GM19023 (cell line): Measurements from ENCODE around the gene N4BP2L1.

Experiments used
- ATAC-seq: cut with Tn5 transposase; IDR thresholded peaks from one replicate; pipeline ENCODE4 v1.9.1; 2021; ENCODE audit warnings: mild to moderate bottlenecking, moderate library complexity; ENCODE audit not compliant: unreplicated experiment

Gene N4BP2L1

DNA sequence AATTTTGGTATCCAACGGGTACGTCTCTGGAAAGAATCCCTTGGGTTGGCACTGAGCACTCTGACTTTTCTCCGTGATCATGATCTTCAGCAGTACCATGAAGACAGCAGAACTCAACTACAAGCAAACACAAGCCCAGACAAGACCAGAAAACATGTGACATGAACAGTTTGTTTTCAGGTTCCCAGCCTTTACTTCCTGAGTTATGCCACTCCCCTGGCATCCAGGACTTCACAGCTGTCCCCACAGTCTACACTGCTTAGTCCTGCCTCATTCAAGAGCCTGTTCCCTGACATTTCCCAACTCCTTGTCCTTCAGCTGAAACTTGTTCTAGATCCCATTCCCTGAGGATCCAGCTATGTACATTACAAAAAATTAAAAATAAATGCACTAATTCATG is 4.9 kb upstream of the N4BP2L1 start:
- no peak for ATAC-seq

DNA sequence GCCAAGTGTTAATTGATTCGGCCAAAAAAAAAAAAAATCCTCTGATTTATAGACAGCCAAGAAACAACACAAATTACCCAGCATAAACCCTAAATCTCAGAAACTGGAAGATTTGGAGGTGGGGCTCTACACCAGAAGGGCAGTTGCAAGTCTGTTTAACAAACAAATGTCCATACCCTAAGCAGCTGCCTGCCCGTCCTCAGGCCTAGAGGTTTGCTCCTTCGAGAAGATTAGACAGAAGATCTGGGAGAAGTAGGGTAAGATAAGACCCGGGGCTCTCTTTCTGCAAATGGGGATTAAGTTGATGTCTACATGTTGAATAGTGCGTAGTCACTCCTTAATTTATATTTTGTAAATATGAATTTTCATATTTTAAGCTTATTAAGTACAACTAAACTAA is 3.4 kb upstream of the N4BP2L1 start:
- ATAC-seq, result no peak

DNA sequence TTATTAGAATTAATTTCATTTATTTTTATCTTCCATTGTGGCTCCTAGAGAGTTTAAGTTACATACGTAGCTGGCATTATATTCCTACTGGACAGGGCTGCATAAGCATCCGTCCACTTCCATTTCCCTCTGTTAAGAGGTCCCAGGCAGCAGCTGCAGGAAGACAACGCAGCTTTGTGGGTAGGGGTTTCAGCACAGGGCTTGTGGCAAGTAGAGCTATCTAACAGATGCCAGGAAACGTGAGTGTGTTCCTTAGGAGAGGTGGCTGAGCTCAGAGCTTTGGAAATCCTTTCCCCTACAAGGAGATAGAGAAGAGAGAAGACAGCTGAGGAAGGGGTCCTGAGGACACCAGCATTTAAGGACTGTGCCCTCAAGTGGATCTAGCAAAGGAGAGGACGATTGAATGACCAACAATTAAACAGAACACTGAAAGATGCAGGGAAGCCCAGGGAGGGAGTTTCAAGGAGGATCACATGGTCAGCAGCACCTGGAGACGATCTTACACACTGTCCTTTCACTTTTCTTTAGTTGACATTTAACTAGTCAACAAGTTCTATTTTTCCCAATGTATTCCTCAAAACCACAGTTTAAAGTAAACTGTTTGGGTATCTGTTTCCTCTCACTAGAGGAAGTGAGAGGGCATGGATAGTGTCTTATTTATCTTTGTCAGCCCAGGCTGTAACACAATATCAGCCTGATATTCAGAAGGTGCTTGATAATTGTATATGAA is 2.3 kb upstream of the N4BP2L1 start:
- no peak for ATAC-seq

DNA sequence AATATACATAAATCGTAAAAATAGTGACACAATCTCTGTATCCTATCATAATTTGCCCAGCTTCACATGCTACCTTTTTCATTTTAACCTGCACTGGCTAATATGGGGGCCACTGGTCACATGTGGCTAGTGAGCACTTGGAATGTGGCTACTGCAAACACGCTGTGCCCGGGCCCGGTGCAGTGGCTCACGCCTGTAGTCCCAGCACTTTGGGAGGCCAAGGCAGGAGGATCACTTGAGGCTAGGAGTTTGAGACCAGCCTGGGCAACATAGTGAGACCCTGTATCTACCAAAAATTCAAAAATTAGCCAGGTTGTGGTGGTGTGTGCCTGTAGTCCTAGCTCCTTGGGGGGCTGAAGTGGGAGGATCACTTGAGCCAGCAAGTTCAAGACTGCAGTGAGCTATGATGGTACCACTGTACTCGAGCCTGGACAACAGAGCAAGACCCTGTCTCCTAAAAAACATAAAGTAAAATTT is 1.5 kb upstream of the N4BP2L1 start:
- ATAC-seq, result no peak

DNA sequence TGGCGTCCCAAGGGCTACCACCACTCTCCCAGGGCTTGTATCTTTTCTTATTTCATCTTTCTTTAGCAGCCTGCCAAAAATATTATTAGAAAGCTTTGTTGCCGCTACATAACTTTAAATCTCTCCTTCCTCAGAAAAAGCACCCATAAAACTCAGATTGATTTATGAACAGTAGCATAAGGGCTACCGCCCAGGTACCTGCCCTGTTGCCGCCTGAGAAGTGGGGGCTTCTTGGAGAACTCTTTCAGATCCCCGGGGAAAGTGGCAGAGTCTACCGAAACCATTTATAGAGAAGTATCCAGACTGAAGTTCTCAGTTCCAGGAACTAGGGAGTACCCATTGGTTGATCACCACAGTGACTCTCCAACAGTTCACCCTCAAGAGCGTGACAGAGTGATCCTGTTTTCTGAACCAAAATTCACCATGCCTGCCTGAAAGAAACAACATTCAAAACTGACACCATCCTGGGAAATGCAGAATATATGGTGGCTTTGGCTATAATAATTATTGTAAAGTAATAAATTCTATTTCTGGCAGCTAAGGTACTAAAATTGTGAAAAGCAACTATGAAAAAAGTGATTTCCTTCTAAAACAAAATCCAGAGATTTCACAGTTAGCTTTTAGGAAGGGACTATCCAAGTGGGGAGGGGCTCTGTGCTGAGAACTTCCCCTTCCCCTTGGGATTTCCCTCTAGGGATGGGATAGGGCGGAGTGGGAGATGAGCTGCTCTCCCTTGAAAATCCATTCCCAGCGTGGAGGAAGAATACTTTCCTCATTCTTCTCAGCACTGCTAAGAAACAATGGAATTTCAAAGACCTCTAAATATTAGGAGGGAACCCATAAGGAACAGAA is 877 bp upstream of the N4BP2L1 start:
- ATAC-seq, result no peak

DNA sequence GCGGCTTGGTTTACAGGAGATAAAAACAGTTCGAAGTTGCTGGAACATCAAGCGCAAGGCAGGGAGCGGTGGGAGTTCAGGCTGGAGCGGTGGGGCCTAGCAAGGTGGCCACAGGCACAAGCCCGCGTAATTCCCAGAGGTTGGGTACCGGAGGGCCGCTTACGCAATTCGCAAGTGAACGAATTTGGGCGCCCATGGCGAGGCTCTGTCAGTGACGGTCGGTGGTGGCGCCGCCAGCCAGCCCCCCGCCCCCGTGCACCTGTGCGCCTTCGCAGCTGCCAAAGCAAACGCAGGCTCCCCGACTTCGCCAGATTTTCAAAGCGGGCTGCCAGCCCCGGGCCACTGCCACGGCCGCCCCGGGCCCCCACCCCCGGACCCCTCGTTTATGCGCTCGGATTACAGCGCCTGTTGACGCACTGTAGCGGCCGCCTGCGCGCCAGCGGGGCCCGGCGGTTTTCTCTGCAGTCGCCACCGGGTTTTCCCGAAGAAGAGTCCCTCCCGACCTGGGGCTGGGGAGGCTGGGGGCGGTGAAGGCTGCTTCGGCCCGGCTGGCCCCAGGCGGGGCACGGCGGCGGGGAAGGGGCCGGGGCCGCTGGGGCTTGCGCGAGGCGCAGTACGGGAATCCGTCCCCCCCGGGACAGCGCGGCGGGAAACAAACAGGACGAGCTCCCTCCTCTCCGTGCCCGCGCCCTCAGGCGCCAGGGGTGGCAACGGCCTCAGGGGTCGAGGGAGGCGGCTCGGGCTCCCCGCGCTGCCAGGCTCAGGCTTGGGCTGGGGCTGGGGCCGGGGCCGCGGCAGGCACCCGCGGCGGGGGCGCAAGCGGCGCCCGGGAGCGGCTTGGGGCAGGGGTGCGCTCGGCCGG is 709 bp downstream of the N4BP2L1 start:
- peak; percentile 17 for ATAC-seq

DNA sequence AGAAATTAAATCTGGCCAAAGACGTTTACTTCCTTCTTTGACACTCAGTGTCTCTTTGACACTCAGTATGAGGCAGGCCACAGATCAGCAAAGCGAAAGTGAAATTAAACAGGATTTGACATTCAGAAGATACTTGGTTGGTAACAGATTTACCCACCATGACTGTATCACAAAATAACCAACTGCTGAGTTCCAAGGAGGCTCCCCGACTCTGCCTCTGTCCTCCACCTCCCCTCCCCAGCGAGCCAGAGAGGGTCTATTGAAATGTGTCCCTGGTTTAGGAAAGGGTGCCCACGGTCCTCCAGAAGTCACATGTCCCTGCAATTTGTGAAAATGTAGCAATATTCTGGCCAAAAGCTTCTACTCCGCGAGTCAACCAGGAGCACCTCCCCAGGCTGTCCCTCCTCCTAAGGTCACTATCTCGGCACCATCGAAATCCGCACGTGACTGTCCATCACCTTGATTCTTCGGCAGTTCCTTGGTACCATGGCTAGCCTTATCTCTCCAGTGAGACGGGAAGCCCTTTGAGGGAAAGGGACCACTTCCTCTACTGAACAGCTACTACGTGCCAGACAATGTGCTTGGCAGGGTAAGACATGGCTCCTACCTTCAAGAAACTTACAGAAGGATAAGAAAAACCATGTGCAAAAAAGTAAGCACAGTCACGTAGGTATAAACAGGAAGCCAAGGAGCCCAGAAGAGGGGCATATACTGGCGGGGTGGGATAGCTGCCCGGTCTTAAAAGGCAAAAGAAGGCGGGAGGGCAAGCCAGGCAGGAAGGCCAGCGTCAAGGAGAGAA is 1.5 kb downstream of the N4BP2L1 start:
- no peak for ATAC-seq

DNA sequence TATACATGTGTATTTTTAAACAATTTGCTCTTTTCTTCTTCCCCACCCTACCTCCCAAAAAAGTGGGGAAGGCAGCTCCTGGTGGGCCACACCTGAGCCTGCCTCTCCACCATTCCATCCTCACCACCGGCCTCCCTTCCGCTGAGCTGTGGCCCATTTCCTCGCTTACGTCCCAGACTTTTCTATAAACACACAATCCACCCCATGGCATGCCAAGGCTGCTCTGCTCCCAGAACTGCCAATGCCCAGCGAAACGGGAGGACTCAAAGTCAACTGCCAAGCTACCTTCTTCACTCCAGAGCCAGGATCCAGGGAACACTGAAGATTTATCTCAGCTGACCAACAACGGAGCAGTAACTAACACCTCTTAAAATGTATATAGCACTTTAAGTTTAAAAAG is 2.8 kb downstream of the N4BP2L1 start:
- no peak for ATAC-seq

DNA sequence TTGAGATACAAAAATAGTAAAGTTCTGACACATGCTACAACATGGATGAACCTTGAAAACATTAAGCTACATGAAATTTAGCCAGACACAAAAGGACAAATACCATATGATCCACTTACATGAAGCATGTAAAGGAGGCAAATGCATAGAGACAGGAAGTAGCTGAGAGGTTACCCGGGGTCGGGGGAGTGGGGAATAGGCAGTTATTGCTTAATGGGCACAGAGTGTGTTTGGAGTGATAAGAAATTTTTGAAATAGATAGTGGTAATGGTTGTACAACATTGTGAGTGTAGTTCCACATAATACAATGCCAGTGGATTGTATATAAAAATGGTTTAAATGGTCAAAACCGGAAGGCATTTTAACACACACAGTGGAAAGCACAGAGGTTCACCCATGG is 4.3 kb downstream of the N4BP2L1 start:
- no peak for ATAC-seq

DNA sequence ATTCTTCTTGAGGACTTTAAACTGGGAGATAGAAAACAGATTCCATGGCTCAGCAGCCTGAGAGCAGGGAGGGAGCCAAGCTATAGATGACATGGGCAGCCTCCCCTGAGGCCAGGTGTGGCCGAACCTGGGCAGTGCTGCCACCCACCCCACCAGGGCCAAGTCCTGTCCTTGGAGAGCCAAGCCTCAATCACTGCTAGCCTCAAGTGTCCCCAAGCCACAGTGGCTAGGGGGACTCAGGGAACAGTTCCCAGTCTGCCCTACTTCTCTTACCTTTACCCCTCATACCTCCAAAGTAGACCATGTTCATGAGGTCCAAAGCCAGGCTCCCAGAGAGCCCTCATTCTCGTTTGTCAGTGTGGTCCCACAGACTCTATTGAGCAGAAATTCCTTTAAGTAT is 8.1 kb downstream of the N4BP2L1 start:
- no peak for ATAC-seq

DNA sequence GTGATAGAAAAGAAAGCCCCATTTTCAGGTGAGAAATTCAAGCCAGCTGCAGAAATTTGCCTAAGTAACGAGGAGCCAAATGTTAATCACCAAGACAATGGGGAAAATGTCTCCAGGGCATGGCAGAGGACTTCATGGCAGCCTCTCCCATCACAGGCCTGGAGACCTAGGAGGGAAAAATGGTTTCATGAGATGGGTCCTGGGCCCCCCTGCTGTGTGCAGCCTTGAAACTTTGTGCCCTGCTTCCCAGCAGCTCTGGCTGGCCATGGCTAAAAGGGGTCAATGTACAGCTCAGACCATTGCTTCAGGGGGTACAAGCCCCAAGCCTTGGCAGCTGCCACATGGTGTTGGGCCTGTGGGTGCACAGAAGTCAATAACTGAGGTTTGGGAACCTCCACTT is 9.9 kb downstream of the N4BP2L1 start:
- ATAC-seq, result no peak

DNA sequence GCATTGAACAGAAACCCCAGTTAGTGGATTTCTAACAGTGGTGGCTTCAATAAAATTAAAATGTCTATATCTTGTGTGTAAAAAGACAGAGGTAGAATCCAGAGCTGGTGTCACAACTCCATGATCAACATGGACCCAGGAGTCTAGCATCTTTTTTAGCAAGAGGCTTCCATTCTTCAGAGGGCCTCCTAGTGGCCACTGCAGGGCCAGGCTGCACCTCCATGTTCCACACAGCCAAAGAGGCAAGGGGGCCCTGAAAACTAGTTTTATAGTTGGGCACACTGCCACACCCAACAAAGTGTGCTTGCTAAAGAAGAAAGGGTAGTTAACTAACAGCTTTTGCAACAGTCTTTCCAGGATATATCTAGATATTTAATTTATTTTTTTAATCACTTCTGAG is 12.9 kb downstream of the N4BP2L1 start:
- no peak for ATAC-seq

DNA sequence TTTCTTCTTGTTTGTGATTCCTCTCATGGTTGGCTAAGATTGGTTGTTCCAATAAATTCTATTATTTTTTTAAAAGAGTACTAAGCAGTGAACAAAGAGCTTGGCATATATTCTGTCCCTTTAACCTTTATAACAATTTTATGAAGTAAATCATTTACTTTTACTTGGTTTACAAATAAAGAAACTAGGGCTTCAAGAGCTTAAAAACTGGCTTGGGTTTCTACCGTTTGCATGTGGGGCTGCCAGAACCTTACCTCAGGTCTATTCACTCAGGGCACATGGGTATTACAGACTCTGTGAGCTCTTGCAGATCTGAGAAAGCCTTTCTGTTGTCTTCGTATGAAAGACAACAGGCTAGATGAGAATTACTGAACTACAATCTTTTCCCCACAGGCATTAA is 13.3 kb downstream of the N4BP2L1 start:
- ATAC-seq, result no peak

DNA sequence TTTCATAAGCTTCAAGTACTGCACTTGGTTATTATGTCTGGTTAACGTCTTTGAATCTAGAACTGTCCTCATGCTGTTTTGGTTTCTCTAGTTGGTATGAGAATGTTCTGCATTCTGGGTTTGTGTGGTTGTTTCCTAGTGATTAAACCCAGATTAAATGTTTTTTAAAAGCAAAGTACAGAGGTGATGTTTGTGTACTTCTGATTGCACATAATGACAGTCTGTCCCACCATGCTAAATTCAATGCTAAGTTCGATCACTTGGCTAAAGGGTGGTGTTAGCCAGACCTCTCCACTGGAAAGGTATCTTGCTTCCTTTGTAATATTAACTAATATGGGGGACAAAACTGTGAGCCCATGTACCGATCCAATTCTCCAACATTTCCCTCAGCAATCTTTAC is 14.6 kb downstream of the N4BP2L1 start:
- ATAC-seq, result no peak

DNA sequence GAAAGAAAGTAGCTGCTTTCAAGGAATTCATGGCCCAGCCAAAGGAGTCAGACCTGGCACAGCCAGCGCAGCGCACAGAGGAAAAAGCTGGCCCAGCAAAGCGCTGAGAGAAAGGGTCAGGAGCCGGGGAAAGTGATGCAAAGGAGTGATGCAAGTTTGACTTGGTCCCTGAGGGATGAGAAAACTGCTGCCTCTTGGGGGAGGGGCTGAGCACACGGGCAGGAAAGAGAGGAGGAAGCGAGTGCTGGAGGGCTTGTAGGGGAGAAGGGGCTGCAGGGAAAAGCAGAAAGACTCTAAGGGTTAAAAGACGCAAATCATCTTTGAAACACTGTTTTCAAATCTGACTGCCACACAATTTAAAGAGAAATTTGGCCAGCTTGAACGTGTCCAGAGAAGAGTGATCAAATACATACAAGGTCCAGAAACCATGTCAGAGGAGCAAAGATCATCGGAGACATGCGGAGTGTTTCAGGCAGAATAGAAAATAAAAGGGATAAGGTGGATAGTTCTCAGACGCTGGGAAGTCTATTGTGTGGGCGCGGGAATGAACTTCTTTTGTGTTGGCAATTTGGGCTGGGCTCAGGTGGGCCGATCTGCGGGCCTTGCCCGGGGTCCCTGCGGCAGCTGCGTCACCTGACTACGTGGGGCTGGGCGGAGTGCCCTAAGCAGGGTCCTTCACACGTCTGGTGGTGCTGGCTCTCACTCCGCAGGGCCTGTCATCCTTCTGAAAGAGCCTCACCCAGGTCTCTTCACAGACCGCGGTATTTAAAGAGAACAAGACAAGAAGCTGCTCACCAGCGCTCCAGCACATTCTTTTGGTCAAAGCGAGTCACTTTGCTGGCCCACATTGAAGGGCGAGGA is 18.1 kb downstream of the N4BP2L1 start:
- no peak for ATAC-seq

DNA sequence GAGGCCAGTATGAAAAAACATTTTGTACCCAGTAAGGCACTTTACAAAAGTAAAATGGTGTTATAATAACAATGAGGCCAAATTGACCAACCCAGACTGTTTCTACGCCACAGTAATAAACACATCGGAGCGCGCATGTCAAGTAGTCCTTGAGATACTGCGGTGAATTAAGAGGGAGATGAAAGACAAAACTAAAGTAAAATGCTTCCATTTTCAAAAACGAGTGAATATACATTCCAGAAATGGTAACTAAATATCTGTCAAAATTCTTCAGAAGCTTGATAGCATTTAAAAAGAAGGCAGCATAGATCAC is 19.0 kb downstream of the N4BP2L1 start:
- ATAC-seq, result no peak

DNA sequence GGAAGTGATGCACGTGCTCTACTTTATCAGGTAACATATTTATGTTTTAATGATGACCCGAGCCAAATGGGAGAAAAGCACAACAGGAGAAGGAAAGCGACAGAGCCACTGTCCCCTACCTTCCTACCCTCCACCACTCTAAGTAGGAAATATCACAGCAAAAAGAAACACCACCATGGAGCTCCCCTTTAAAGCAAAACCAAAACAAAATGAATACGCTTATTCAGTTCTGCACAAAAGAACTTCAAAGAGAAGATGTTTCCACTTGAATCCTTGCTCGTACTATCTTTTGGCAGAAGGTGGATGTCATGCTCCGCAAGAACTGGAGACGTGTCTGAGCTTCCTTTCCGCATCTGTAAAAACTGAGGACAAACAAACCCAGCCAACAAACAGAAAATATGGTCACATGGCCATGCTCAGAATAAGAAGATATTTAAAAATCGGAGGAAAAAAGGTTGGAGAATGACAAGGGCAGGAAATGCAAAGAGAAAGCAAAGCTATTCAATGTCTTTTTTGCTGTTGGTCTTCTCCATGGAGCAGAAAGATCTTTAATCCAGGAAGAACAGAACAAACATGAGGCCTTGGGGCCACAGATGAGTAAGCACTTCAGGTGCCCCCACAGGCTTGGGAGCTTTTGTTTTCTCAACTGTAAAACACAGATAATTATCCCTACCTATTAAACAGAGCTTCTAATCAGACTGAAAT is 19.5 kb downstream of the N4BP2L1 start:
- no peak for ATAC-seq

DNA sequence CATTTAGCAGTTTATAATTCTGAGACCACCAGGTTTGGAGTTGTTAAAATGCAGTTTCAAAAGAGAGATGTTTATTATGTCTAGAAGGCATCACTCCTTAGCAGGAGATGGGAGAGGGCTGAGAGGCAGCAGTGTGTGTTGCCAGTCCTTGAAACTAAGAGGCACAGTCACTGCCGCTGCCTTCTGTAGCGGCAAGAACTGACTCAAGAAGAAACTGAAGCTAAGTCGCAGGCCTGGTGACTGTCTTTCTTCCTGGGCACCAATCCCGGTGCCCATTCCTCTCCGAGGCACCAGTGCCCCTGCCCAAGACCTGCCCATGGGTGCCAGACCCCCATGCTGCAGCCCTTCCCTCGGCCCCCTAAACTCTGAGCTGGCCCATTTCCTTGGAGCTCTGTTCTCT is 20.1 kb downstream of the N4BP2L1 start:
- ATAC-seq, result no peak

DNA sequence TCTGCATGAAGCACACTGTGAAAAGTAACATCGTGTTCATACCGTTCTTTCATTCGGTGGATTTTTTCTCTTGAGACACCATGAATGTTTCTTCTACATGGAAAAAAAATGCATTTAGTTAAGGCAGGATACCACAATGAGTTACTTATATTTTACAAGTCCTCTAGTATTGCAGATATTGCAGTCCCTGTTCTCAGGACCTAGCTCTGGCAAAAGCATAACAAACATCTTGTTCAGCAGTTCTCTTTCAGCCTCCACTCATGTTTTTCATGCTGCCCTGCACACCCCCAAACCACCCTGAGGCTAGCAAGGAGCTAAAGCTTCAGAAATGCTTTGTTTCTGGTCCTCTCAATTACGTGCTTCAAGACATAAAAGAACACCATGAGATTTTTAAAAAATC is 24.8 kb downstream of the N4BP2L1 start:
- no peak for ATAC-seq
